HG03354 (cell line): ENCODE results near the gene ARHGAP26.

Source experiments
- ATAC-seq: cut with Tn5 transposase; IDR thresholded peaks from one replicate; pipeline ENCODE4 v1.9.1; 2021; ENCODE audit warnings: mild to moderate bottlenecking; ENCODE audit not compliant: unreplicated experiment, poor library complexity, severe bottlenecking

The ARHGAP26 gene

GRCh38 chr5:142825378-142826089 lies 55.4 kb downstream of the ARHGAP26 start:
- no peak for ATAC-seq

- ATAC-seq, result no peak
Observed at GRCh38 chr5:142826093-142826492, 55.9 kb downstream of the ARHGAP26 start.

GRCh38 chr5:142826741-142827492 lies 56.7 kb downstream of the ARHGAP26 start:
- ATAC-seq, result peak; percentile 34

DNA sequence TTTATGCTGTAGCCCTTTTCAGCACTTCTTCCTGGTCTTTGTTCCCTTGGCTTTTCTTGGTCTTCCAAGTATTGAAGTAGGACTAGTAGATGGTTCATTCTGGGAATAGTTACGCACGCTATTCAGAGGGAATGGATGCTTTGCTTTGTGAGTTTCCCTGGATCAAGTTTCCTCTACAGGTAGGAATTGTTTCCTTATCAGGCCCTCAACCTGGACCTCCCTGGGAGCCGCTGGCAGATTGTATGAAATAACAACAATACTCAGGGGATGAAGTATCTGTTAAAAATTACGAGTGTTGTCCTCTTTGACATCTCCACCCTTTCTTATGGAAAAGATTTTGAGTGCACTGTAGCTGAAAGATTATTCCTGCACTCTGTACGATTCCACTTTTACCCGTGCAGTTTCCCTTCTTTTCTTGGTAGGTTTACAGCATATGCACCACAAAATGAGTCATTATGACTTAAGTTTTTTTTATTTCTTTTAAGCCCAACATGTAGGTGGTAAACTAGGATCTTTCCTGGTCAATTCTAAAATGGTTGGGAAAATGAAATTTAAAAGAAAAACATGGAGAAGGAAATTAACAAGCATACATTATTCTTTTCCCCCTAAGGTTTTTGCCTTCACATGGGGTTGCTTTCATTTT lies 57.9 kb downstream of the ARHGAP26 start:
- no peak for ATAC-seq

- ATAC-seq, result no peak
Observed at GRCh38 chr5:142828797-142829535, 58.8 kb downstream of the ARHGAP26 start.

- no peak for ATAC-seq
Observed at GRCh38 chr5:142829801-142830220, 59.6 kb downstream of the ARHGAP26 start.

DNA sequence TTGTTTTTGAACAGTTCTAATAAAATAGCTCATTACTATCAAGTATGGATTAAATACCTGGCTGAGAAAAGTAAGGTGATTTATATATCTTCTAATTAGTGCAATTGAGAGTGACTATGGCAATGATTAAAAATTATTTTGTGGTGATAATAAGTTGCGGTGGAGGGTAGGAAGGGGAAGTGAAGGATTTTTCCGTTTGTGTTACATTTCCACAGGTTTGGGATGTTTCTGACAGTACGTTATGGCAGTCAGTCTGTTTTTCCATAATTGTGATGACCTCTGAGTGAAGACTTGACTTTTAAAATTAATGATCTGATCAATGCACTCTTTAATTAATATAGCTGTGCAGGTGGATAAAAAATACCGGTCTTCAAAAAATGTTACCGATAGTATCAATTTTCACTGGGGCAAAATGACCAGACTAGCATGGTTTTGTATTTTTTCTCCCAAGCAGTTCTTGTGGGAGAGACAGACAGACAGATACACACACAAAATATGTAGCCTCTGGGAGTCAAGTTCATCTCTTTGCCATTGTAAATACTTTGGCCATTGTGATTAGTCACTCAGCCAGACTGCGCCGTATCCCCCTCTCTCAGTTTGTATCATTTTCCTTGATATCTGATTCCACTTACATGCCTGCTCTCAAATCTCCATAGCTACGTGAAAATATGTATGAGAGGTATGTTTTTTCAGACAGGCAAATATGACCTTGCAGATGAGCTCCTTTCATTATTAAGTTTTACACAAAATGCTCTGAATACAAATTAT lies 60.2 kb downstream of the ARHGAP26 start:
- no peak for ATAC-seq

DNA sequence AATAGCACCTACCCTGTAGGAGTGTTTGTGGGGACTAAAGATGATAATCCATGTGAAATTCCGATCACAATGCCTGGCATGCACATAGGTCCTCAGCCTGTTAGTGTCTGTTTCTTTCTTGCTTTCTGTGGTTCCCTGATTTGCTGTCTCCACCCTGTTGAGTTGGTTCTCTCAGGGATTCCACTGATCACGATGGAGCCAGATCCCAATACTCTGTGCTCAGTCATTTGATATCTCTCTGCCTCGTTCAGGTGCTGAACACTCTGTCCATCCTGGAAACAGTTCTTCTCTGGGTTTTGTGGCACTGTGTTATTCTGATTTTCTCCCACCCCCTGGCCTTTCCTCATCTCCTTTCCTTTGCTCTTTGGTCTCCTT lies 60.8 kb downstream of the ARHGAP26 start:
- no peak for ATAC-seq

DNA sequence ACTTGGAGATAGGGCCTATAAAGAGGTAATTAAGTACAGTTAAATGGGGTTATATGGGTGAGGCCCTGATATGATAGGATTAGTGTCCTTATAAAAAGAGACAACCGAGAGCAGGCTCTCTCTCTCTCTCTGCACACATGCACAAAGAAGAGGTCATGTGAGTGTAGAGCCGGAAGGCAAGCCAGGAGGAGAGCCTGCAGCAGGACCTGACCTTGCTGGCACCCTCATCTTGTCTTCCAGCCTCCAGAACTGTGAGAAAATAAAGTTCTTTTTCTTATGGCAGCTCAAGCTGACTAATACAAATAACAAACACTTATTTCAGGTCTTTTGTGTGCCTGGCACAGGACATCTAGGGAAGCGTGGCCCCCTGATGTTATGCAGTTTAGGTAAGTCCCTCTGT lies 62.1 kb downstream of the ARHGAP26 start:
- no peak for ATAC-seq

DNA sequence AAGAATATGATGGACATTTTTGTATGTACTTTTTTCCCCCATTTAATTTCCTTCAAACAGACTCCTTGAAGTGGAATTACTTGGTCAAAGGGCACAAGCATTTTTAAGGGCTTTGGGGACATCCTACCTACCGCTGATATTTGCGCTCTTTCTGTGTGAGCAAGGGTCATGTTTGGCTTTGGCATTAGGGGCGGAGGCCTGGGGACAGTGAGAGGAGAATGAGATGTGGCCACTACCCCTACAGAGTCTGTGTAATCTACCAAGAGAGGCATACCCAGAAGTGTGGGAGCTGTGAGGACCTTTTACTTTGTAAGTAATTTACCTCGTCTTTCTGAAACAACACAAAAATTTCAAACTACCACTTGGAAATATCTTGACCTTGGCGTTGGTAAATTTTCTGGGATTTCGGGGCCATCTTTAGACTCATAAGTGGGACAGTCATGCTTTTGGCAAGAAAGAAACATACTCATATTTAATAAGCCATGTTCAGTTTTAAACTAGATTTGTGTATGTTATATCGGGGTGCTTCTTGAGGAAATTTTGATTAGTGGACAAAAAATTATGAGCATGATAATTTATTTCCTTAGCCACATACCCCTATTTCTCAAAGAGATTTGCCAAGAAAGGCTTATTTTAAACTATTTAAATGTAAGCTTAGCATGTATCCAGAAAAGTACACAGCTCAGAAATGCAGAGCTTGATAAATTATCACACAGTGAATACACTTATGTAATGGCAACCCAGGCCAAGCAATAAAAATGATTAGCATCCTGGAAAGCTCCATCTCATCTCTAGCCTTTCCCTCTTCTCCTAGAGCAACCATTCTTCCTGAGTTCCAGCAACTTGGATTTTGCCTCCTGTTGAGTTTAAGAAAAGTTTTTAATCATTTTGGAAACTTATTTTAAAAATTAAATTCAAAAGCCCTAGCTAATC lies 63.6 kb downstream of the ARHGAP26 start:
- no peak for ATAC-seq

- no peak for ATAC-seq
Observed at GRCh38 chr5:142834504-142834903, 64.3 kb downstream of the ARHGAP26 start.

DNA sequence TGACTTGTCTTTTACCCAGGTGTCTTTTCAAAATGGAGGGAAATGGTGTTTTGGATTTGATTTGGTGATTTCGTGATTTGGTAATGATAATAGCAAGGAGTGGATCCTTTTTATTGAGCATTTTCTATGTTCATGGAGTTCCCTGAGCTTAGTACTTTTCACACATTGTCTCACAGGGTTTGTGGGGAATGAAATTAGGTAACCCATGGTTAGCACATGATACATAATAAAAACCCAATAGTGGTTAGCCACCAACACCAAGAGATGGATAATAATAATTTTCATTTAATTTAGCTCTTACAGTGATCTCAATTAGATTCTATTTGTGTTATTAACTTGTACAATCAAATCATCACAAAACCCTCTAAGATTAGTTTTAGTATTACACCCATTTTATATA lies 65.4 kb downstream of the ARHGAP26 start:
- no peak for ATAC-seq

- ATAC-seq, result peak; percentile 76
Observed at GRCh38 chr5:142836048-142836447, 65.9 kb downstream of the ARHGAP26 start.

DNA sequence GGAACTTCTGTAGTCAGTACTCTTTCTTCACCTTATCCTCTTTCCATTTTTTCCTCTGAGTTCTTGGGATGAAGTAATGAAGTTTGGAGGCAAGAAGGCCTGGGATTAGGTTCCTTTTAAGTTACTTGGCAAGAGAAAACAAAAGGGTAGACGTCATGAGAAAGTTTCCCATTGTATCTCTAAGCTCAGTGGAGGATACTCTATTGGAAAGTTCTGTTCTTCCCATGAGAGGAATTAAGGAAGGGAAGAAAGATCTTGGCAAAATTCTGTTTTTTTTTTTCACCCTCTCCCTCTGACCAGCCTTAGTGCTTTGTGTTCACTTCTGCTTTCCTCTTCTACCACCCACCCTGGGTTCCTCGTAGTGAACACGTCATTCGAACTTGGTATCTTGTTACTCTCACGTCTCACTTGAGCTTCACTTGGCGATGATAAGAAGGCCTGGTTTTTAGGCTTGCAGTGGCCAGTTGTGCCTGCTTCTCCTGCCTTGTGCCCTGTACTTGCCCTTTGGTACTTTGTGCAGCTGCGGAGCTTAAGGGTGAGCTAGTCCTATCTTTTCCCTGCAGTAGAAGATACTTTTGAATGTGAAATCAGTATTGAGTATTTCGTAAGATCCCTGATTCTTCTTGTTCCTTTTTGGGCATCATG lies 67.0 kb downstream of the ARHGAP26 start:
- no peak for ATAC-seq

DNA sequence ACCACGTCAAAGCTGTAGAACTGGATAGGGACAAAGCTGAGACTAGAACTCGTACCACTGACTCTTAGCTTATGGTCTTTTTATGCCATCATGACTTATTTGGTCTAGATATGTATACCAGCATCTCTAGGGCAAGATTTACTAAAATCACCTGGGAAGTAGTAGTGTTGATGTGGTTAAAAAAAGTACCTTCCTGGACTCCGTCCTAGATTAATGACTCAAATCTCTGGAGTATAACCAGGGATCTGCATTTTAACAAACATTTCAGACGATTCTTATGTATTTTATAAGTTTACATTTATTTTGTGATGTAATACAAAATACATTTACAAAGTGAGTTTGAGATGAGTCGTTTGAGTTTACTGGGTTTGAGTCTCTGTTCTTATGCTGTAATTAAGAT lies 68.7 kb downstream of the ARHGAP26 start:
- ATAC-seq, result no peak

DNA sequence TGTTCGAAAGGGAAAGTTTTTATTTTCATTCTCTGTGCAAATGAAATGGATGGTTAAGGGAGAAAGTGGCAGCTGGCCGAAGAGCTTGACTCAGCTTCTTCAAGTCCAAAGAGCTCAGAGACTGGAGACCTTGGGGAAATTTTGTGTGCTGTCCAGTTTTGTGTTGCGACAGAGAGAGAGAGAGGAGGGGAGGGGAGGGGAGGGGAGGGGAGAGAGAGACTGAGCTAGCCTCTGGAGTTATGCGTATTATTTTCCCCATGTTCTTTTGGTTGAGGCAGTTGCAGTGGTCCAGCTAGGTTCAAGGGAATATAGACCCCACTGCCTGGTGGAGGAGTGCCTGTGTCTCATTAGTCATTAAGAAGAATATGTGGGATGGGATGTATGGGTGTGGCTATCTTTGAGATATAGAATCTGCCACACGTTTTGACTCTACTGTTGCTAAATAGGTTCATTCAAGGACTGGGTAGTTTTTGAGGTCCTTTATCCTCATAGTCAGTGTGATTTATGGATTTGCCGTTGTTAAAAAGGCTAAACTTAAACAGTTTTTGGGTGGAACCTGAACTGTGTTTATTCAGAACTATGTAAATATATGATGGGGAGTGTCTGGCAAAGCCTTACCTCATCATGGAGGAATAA lies 69.7 kb downstream of the ARHGAP26 start:
- ATAC-seq, result no peak

DNA sequence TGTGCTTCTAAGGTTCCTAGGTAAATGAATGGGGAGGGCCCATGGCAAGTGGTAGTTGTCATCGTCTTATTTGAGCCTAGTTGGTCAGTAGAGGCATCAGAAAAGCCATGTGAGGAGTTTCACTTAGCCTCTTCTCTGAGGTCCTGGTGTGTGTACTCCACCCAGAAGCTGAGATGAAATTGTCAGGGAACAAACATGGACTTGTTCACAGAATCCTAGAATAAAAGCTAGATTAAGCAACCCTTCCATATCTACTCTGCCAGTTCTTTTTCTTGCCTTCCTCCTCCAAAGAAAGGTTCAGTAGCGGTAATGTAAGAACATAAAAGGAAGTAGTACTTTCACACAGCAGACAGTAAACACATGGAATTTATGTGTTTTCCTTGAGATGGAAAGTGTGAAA lies 70.4 kb downstream of the ARHGAP26 start:
- ATAC-seq, result no peak
